Activated gamma-delta T cell (primary cell): ENCODE data around the gene SPPL2B.
"Not testable (repeated sequence)": the region's sequence is repeated elsewhere in the genome, so short reads cannot be mapped to it uniquely, and the experiment has no call there.

ENCODE experiments used
- DNase-seq: peaks from one replicate; lab custom pipeline; 2025; lab: John Stamatoyannopoulos, UW

Gene SPPL2B

GRCh38 chr19:2337329-2337707, 8.8 kb downstream of the SPPL2B start:
- no peak for DNase-seq

- no peak for DNase-seq
Observed at GRCh38 chr19:2338055-2338615, 9.7 kb downstream of the SPPL2B start.

GRCh38 chr19:2338751-2339643, 10.5 kb downstream of the SPPL2B start:
- DNase-seq, result no peak

- DNase-seq, result no peak
Observed at GRCh38 chr19:2339644-2340310, 11.3 kb downstream of the SPPL2B start.

- no peak for DNase-seq
Observed at GRCh38 chr19:2340496-2341243, 12.2 kb downstream of the SPPL2B start.

- no peak for DNase-seq
Observed at GRCh38 chr19:2341244-2341751, 12.8 kb downstream of the SPPL2B start.

- no peak for DNase-seq
Observed at GRCh38 chr19:2341982-2342381, 13.5 kb downstream of the SPPL2B start.

GRCh38 chr19:2342656-2343288, 14.3 kb downstream of the SPPL2B start:
- DNase-seq, result no peak

- no peak for DNase-seq
Observed at GRCh38 chr19:2343289-2343982, 15.0 kb downstream of the SPPL2B start.

- DNase-seq, result no peak
Observed at GRCh38 chr19:2344381-2344870, 15.9 kb downstream of the SPPL2B start.

GRCh38 chr19:2345076-2345475, 16.6 kb downstream of the SPPL2B start:
- no peak for DNase-seq

GRCh38 chr19:2345794-2346663, 17.5 kb downstream of the SPPL2B start:
- DNase-seq, result no peak

GRCh38 chr19:2349818-2350217, 21.3 kb downstream of the SPPL2B start:
- not testable (repeated sequence) for DNase-seq

- no peak for DNase-seq
Observed at GRCh38 chr19:2350656-2351055, 22.2 kb downstream of the SPPL2B start.

- DNase-seq, result no peak
Observed at GRCh38 chr19:2351591-2351990, 23.1 kb downstream of the SPPL2B start.

GRCh38 chr19:2352121-2352520, 23.6 kb downstream of the SPPL2B start:
- DNase-seq, result no peak

- no peak for DNase-seq
Observed at GRCh38 chr19:2353159-2353886, 24.8 kb downstream of the SPPL2B start.

GRCh38 chr19:2353887-2354592, 25.6 kb downstream of the SPPL2B start:
- DNase-seq, result no peak
